DND-41 (cell line): ENCODE results near the gene KRTAP9-8.

ENCODE experiments used
- ATAC-seq: fragments of 200-7000 bp; cut with Tn5 transposase; 3 replicates; pipeline ENCODE4 v1.9.1; 2021; ENCODE audit warnings: low read depth; ENCODE audit not compliant: insufficient read depth
- DNase-seq: peaks from one replicate; pipeline ENCODE4 v3.0.0-alpha.2; 2020
- H2AFZ ChIP-seq: 2 replicates; pipeline ENCODE4 v1.6.0; 2012; ENCODE audit warnings: low read depth, low read length
- H3K27ac ChIP-seq: 2 replicates; pipeline ENCODE4 v1.5.1; 2012; ENCODE audit warnings: low read length, inconsistent platforms
- H3K27me3 ChIP-seq: fragments of 200-600 bp; sonication (generic); 2 replicates; pipeline ENCODE4 v1.6.0; 2012; ENCODE audit warnings: low read length, mild to moderate bottlenecking, inconsistent platforms; ENCODE audit not compliant: insufficient read depth, poor library complexity
- H3K36me3 ChIP-seq: 2 replicates; pipeline ENCODE4 v1.5.1; 2012; ENCODE audit warnings: low read length, inconsistent platforms; ENCODE audit not compliant: insufficient read depth
- H3K4me1 ChIP-seq: 2 replicates; pipeline ENCODE4 v1.5.1; 2012; ENCODE audit warnings: mild to moderate bottlenecking, low read length; ENCODE audit not compliant: insufficient read depth
- H3K4me2 ChIP-seq: 2 replicates; pipeline ENCODE4 v1.6.0; 2012; ENCODE audit warnings: mild to moderate bottlenecking, moderate library complexity, low read length, inconsistent platforms; ENCODE audit not compliant: insufficient read depth
- H3K4me3 ChIP-seq, 2 experiments: fragments of 200-600 bp in 1 of 2; shearing (Covaris generic) in 1 of 2; 2 replicates each; pipeline ENCODE4 v1.5.1; 2012 to 2016; ENCODE audit warnings: inconsistent platforms in 2 of 2, low read length in 2 of 2, mild to moderate bottlenecking in 2 of 2, low read depth in 1 of 2, moderate library complexity in 1 of 2
- H3K79me2 ChIP-seq: 2 replicates; pipeline ENCODE4 v1.6.0; 2012; ENCODE audit warnings: low read length, inconsistent platforms; ENCODE audit not compliant: insufficient read depth
- H3K9ac ChIP-seq: 2 replicates; pipeline ENCODE4 v1.6.0; 2012; ENCODE audit warnings: low read depth, mild to moderate bottlenecking, inconsistent platforms, low read length, moderate library complexity
- H3K9me3 ChIP-seq: 2 replicates; pipeline ENCODE4 v1.5.1; 2012; ENCODE audit warnings: low read length, moderate library complexity, mild to moderate bottlenecking, inconsistent platforms; ENCODE audit not compliant: insufficient read depth, severe bottlenecking
- H4K20me1 ChIP-seq: 2 replicates; pipeline ENCODE4 v1.6.0; 2012; ENCODE audit warnings: low read length; ENCODE audit not compliant: insufficient read depth
- CTCF ChIP-seq: IDR thresholded peaks from 2 replicates; pipeline ENCODE4 v1.5.1; 2012; ENCODE audit warnings: borderline replicate concordance, low read length, moderate library complexity, mild to moderate bottlenecking; ENCODE audit not compliant: poor library complexity, severe bottlenecking; ENCODE audit errors: extremely low read depth
- EZH2 ChIP-seq: IDR thresholded peaks from 3 replicates; pipeline ENCODE4 v1.6.1; 2012; ENCODE audit warnings: borderline replicate concordance, low read depth, mild to moderate bottlenecking, moderate library complexity, low read length, inconsistent platforms; ENCODE audit not compliant: severe bottlenecking

Gene KRTAP9-8

GRCh38 chr17:41199421-41200078 is 38.2 kb upstream of the KRTAP9-8 start:
- H3K4me2 ChIP-seq: no peak overlapping the region
- H4K20me1 ChIP-seq: no peaks in the 10 kb centered on the region
- no peak overlapping the region for H3K9ac ChIP-seq
- TF ChIP-seq CTCF (no peak), EZH2 (no peak)
- DNase-seq: no peak
- H3K4me1 ChIP-seq: no peaks in the 10 kb centered on the region
- no peaks in the 10 kb centered on the region for H3K79me2 ChIP-seq
- no peak overlapping the region for H3K27ac ChIP-seq
- no peak overlapping the region for H3K4me3 ChIP-seq
- no peak overlapping the region for H2AFZ ChIP-seq
- H3K36me3 ChIP-seq: no peaks in the 10 kb centered on the region
- H3K27me3 ChIP-seq: no peaks in the 10 kb centered on the region
- no peaks in the 10 kb centered on the region for H3K9me3 ChIP-seq
- no peak for ATAC-seq

GRCh38 chr17:41211845-41212466 is 25.8 kb upstream of the KRTAP9-8 start:
- TF ChIP-seq CTCF (no peak), EZH2 (no peak)
- no peak overlapping the region for H3K4me3 ChIP-seq
- peaks cover 8% of the 10 kb centered on the region for H3K27me3 ChIP-seq
- no peaks in the 10 kb centered on the region for H3K9me3 ChIP-seq
- no peaks in the 10 kb centered on the region for H3K4me1 ChIP-seq
- no peak overlapping the region for H3K9ac ChIP-seq
- H4K20me1 ChIP-seq: no peaks in the 10 kb centered on the region
- no peaks in the 10 kb centered on the region for H3K79me2 ChIP-seq
- no peaks in the 10 kb centered on the region for H3K36me3 ChIP-seq
- no peak overlapping the region for H3K4me2 ChIP-seq
- no peak overlapping the region for H2AFZ ChIP-seq
- ATAC-seq (no peak), DNase-seq (no peak)
- no peak overlapping the region for H3K27ac ChIP-seq

- Histone ChIP-seq H3K36me3 (no peaks in the 10 kb centered on the region), H3K79me2 (no peaks in the 10 kb centered on the region), H3K27ac (no peak overlapping the region), H3K4me2 (no peak overlapping the region), H3K9me3 (no peaks in the 10 kb centered on the region), H3K4me3 (no peak overlapping the region), H3K4me1 (no peaks in the 10 kb centered on the region), H3K27me3 (peaks cover 8% of the 10 kb centered on the region), H2AFZ (no peak overlapping the region), H3K9ac (no peak overlapping the region), H4K20me1 (no peaks in the 10 kb centered on the region)
- TF ChIP-seq CTCF: no peak
- DNase-seq (no peak), ATAC-seq (no peak)
Measured at GRCh38 chr17:41212524-41213169, 25.2 kb upstream of the KRTAP9-8 start.
